ENCODE data around the gene STK36. TPM values are rescaled to one million over a fixed set of nuclear protein-coding genes. Genes with fewer than 3 reads are reported as not detected.

Gene STK36
- total and polyA plus RNA-seq, 2 donors (not counting 1 experiment from before 2014, with no cell fraction given) = 29.0 to 42.9 TPM

GRCh38 chr2:218745160-218745558, 73.3 kb downstream of the STK36 start:
- H3K27me3 Mint-ChIP-seq = no peaks in the 10 kb centered on the region
- Histone ChIP-seq H2AFZ (ENCODE audit: insufficient read depth, low read depth, low read length, poor library complexity, severe bottlenecking) (no peak overlapping the region), H3K36me3 (replicated peaks in 1 of 2; ENCODE audit: control extremely low read depth in 1 of 2, control insufficient read depth in 1 of 2, extremely low read depth in 1 of 2, insufficient read depth in 2 of 2, low read length in 1 of 2) (peaks cover 0 to 67% of the 10 kb centered on the region in 2 experiments), H3K27me3 (replicated peaks in 1 of 4; ENCODE audit: control extremely low read depth in 1 of 4, control insufficient read depth in 3 of 4, insufficient read depth in 4 of 4, low read length in 3 of 4) (no peaks in the 10 kb centered on the region), H3K4me1 (ENCODE audit: control insufficient read depth in 2 of 2, insufficient read depth in 2 of 2, low read length in 2 of 2) (no peaks in the 10 kb centered on the region), H4K20me1 (ENCODE audit: control insufficient read depth, insufficient read depth, low read length, poor library complexity, severe bottlenecking) (no peaks in the 10 kb centered on the region), H3K4me2 (replicated peaks; ENCODE audit: low read depth, low read length, poor library complexity, severe bottlenecking) (no peak overlapping the region), H3K9me3 (ENCODE audit: control extremely low read depth in 1 of 3, control insufficient read depth in 2 of 3, insufficient read depth in 1 of 3, low read length in 2 of 3) (no peaks in the 10 kb centered on the region), H3K27ac (ENCODE audit: low read length in 2 of 2) (no peak overlapping the region), H3K9ac (ENCODE audit: low read length) (no peak overlapping the region), H3K4me3 (ENCODE audit: control extremely low read depth in 1 of 5, extremely low read depth in 1 of 5, insufficient read depth in 1 of 5, low read depth in 2 of 5, low read length in 4 of 5) (no peak overlapping the region), H3K79me2 (ENCODE audit: control insufficient read depth, insufficient read depth, low read length) (no peaks in the 10 kb centered on the region)
- no peaks in the 10 kb centered on the region for H3K9me3 Mint-ChIP-seq (ENCODE audit: insufficient read depth)
- ATAC-seq (ENCODE audit: low read depth) (no peak), DNase-seq (no peak)
- intact Hi-C loops (cut with micrococcal nuclease) = no loop called here
- ChIA-PET POLR2A (no interaction called here), CTCF (no interaction called here)
- no peak overlapping the region for H3K4me3 Mint-ChIP-seq
- no peaks in the 10 kb centered on the region for H3K4me1 Mint-ChIP-seq
- TF ChIP-seq EZH2 (IDR thresholded peaks at IDR 0.05; ENCODE audit: borderline replicate concordance, insufficient read depth, low read depth, low read length, poor library complexity, severe bottlenecking) = no peak
- TF ChIP-seq CTCF (IDR thresholded peaks at IDR 0.05) = no peak
- WGBS (ENCODE audit: insufficient coverage) = 72% methylated on average over 3 of the region's 5 CpGs
- H3K27ac Mint-ChIP-seq = no peak overlapping the region

GRCh38 chr2:218745559-218746469, 73.9 kb downstream of the STK36 start:
- POLR2A ChIA-PET = no interaction called here
- no peaks in the 10 kb centered on the region for H3K9me3 Mint-ChIP-seq (ENCODE audit: insufficient read depth)
- no peaks in the 10 kb centered on the region for H3K79me2 ChIP-seq (ENCODE audit: control insufficient read depth, insufficient read depth, low read length)
- CTCF ChIA-PET = interaction anchor here (0.6 kb wide), 1 partner anchor 105 kb away, joined by 3 read pairs; no protein-coding TSS in a partner anchor
- no peak overlapping the region for H3K9ac ChIP-seq (ENCODE audit: low read length)
- intact Hi-C loops (cut with micrococcal nuclease) = no loop called here
- no peaks in the 10 kb centered on the region for H4K20me1 ChIP-seq (ENCODE audit: control insufficient read depth, insufficient read depth, low read length, poor library complexity, severe bottlenecking)
- DNase-seq = no peak
- H3K4me2 ChIP-seq (replicated peaks; ENCODE audit: low read depth, low read length, poor library complexity, severe bottlenecking) = no peak overlapping the region
- H2AFZ ChIP-seq (ENCODE audit: insufficient read depth, low read depth, low read length, poor library complexity, severe bottlenecking) = no peak overlapping the region
- no peaks in the 10 kb centered on the region for H3K4me1 ChIP-seq (ENCODE audit: control insufficient read depth in 2 of 2, insufficient read depth in 2 of 2, low read length in 2 of 2)
- H3K4me3 ChIP-seq (ENCODE audit: control extremely low read depth in 1 of 5, extremely low read depth in 1 of 5, insufficient read depth in 1 of 5, low read depth in 2 of 5, low read length in 4 of 5) = no peak overlapping the region
- H3K4me1 Mint-ChIP-seq = no peaks in the 10 kb centered on the region
- no peak for ATAC-seq (ENCODE audit: low read depth)
- no peak overlapping the region for H3K27ac Mint-ChIP-seq
- no peaks in the 10 kb centered on the region for H3K27me3 Mint-ChIP-seq
- H3K9me3 ChIP-seq (ENCODE audit: control extremely low read depth in 1 of 3, control insufficient read depth in 2 of 3, insufficient read depth in 1 of 3, low read length in 2 of 3) = no peaks in the 10 kb centered on the region
- peaks cover 0 to 67% of the 10 kb centered on the region in 2 experiments for H3K36me3 ChIP-seq (replicated peaks in 1 of 2; ENCODE audit: control extremely low read depth in 1 of 2, control insufficient read depth in 1 of 2, extremely low read depth in 1 of 2, insufficient read depth in 2 of 2, low read length in 1 of 2)
- WGBS (ENCODE audit: insufficient coverage) = 100% methylated on average over 8 of the region's 10 CpGs
- H3K4me3 Mint-ChIP-seq = no peak overlapping the region
- no peaks in the 10 kb centered on the region for H3K27me3 ChIP-seq (replicated peaks in 1 of 4; ENCODE audit: control extremely low read depth in 1 of 4, control insufficient read depth in 3 of 4, insufficient read depth in 4 of 4, low read length in 3 of 4)
- no peak for TF ChIP-seq EZH2 (IDR thresholded peaks at IDR 0.05; ENCODE audit: borderline replicate concordance, insufficient read depth, low read depth, low read length, poor library complexity, severe bottlenecking)
- TF ChIP-seq CTCF (IDR thresholded peaks at IDR 0.05) = no peak
- H3K27ac ChIP-seq (ENCODE audit: low read length in 2 of 2) = no peak overlapping the region

Measured in B cell (primary cell).